HUES48 (cell line): ENCODE results near the gene TMEM150A.
"Not testable (repeated sequence)": the region's sequence is repeated elsewhere in the genome, so short reads cannot be mapped to it uniquely, and the experiment has no call there.

Source experiments
- H3K27ac ChIP-seq: one replicate; pipeline ENCODE4 v1.7.0; 2013; ENCODE audit warnings: low read depth, low read length, inconsistent platforms
- H3K27me3 ChIP-seq: 2 replicates; pipeline ENCODE4 v1.6.1; 2013; ENCODE audit warnings: mild to moderate bottlenecking, low read length; ENCODE audit not compliant: control insufficient read depth, insufficient read depth
- H3K36me3 ChIP-seq: 2 replicates; pipeline ENCODE4 v1.6.1; 2013; ENCODE audit warnings: low read length; ENCODE audit not compliant: control insufficient read depth, insufficient read depth
- H3K4me1 ChIP-seq: 2 replicates; pipeline ENCODE4 v1.6.1; 2013; ENCODE audit warnings: mild to moderate bottlenecking, low read length; ENCODE audit not compliant: control insufficient read depth, insufficient read depth
- H3K4me3 ChIP-seq: 2 replicates; pipeline ENCODE4 v1.5.1; 2013; ENCODE audit warnings: mild to moderate bottlenecking, low read depth, low read length
- H3K9ac ChIP-seq: 2 replicates; pipeline ENCODE4 v1.6.1; 2013; ENCODE audit warnings: mild to moderate bottlenecking, low read depth, low read length, moderate library complexity
- H3K9me3 ChIP-seq: 2 replicates; pipeline ENCODE4 v1.6.1; 2013; ENCODE audit warnings: low read length; ENCODE audit not compliant: control insufficient read depth, insufficient read depth

Gene TMEM150A

DNA sequence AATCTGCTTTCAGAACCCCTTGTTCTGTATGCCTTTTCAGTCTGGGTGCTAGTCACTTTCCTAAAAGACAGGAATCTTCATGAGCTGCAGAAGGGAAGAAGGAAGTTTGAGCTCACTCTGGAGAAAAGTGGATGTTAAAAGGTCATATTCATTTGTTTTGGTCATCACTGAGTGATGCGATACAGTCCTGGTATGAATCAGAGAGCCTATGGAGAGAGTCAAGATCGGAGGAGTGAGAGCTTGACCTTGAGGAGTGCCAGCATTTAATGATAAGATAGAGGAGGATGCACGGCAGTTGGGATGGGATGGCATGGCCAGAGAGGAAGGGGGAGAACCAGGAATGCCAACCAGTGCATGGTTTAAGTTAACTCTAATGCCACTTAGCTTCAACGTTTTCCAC is 33.1 kb upstream of the TMEM150A start:
- H3K27me3 ChIP-seq, result no peaks in the 10 kb centered on the region
- H3K4me3 ChIP-seq, result no peak overlapping the region
- no peaks in the 10 kb centered on the region for H3K4me1 ChIP-seq
- H3K9me3 ChIP-seq, result no peaks in the 10 kb centered on the region
- H3K36me3 ChIP-seq, result peaks cover 94% of the 10 kb centered on the region
- no peak overlapping the region for H3K9ac ChIP-seq
- H3K27ac ChIP-seq, result no peak overlapping the region

GRCh38 chr2:85635011-85635410 is 32.5 kb upstream of the TMEM150A start:
- Histone ChIP-seq H3K4me3 (no peak overlapping the region), H3K4me1 (no peaks in the 10 kb centered on the region), H3K27ac (no peak overlapping the region), H3K9me3 (no peaks in the 10 kb centered on the region), H3K36me3 (peaks cover 94% of the 10 kb centered on the region), H3K9ac (no peak overlapping the region), H3K27me3 (no peaks in the 10 kb centered on the region)

GRCh38 chr2:85631316-85631715 is 28.8 kb upstream of the TMEM150A start:
- no peak overlapping the region for H3K4me3 ChIP-seq
- H3K9me3 ChIP-seq, result no peaks in the 10 kb centered on the region
- H3K9ac ChIP-seq, result no peak overlapping the region
- H3K27me3 ChIP-seq, result no peaks in the 10 kb centered on the region
- H3K27ac ChIP-seq, result no peak overlapping the region
- H3K36me3 ChIP-seq, result peaks cover 93% of the 10 kb centered on the region
- no peaks in the 10 kb centered on the region for H3K4me1 ChIP-seq

GRCh38 chr2:85628658-85629057 is 26.2 kb upstream of the TMEM150A start:
- H3K36me3 ChIP-seq, result peaks cover 97% of the 10 kb centered on the region
- no peaks in the 10 kb centered on the region for H3K27me3 ChIP-seq
- H3K27ac ChIP-seq, result no peak overlapping the region
- H3K4me1 ChIP-seq, result no peaks in the 10 kb centered on the region
- H3K9ac ChIP-seq, result no peak overlapping the region
- no peaks in the 10 kb centered on the region for H3K9me3 ChIP-seq
- H3K4me3 ChIP-seq, result no peak overlapping the region

GRCh38 chr2:85623991-85624390 is 21.5 kb upstream of the TMEM150A start:
- H3K4me3 ChIP-seq, result no peak overlapping the region
- no peaks in the 10 kb centered on the region for H3K9me3 ChIP-seq
- H3K27me3 ChIP-seq, result no peaks in the 10 kb centered on the region
- no peak overlapping the region for H3K27ac ChIP-seq
- no peaks in the 10 kb centered on the region for H3K4me1 ChIP-seq
- no peak overlapping the region for H3K9ac ChIP-seq
- peaks cover 92% of the 10 kb centered on the region for H3K36me3 ChIP-seq

GRCh38 chr2:85621338-85621737 is 18.8 kb upstream of the TMEM150A start:
- Histone ChIP-seq H3K27me3 (no peaks in the 10 kb centered on the region), H3K4me1 (no peaks in the 10 kb centered on the region), H3K9ac (no peak overlapping the region), H3K27ac (no peak overlapping the region), H3K4me3 (no peak overlapping the region), H3K36me3 (peaks cover 70% of the 10 kb centered on the region), H3K9me3 (no peaks in the 10 kb centered on the region)

DNA sequence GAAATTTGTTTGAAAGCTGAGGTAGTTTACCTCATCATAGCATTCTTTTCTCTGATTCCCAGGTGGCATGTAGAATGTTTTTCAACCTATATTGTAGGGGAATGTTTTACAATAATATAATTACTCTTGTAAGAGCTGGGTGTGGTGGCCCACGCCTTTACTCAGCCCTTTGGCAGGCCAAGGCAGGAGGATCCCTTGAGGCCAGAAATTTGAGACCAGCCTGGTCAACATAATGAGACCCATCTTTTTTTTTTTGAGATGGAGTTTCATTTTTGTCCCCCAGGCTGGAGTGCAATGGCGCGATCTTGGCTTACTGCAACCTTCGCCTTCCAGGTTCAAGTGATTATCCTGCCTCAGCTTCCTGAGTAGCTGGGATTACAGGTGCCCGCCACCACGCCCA is 17.1 kb upstream of the TMEM150A start:
- peaks cover 54% of the 10 kb centered on the region for H3K36me3 ChIP-seq

DNA sequence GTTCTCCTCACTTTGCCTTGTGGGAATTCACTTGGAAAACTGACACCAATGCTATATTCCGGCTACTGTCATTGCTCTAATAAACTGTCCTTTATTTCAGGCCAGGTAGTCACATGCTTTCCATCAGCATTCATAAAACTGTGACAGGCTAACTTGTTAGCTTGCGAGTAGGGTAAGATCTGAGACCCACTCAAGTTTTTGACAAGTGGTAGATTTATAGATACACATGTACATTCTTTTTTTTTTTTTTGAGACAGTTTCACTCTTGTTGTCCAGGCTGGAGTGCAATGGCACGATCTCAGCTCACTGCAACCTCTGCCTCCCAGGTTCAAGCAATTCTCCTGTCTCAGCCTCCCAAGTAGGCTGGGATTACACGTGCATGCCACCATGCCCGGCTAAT is 15.2 kb upstream of the TMEM150A start:
- H3K27me3 ChIP-seq, H3K27ac ChIP-seq, H3K4me3 ChIP-seq, H3K4me1 ChIP-seq, H3K9me3 ChIP-seq, H3K9ac ChIP-seq: not testable (repeated sequence)
- peaks cover 35% of the 10 kb centered on the region for H3K36me3 ChIP-seq

More for the DNA sequence above, 17.1 kb upstream of the TMEM150A start:
- Histone ChIP-seq H3K4me1 (no peaks in the 10 kb centered on the region), H3K27me3 (no peaks in the 10 kb centered on the region), H3K4me3 (no peak overlapping the region), H3K9me3 (no peaks in the 10 kb centered on the region), H3K27ac (no peak overlapping the region), H3K9ac (no peak overlapping the region)

GRCh38 chr2:85615413-85615728 is 12.9 kb upstream of the TMEM150A start:
- Histone ChIP-seq H3K4me3 (peak overlapping the region; percentile 92; the same call in 1 of the 2 replicates), H3K9ac (no peak overlapping the region), H3K27ac (no peak overlapping the region), H3K36me3 (peaks cover 17% of the 10 kb centered on the region), H3K4me1 (no peaks in the 10 kb centered on the region), H3K9me3 (no peaks in the 10 kb centered on the region), H3K27me3 (no peaks in the 10 kb centered on the region)

DNA sequence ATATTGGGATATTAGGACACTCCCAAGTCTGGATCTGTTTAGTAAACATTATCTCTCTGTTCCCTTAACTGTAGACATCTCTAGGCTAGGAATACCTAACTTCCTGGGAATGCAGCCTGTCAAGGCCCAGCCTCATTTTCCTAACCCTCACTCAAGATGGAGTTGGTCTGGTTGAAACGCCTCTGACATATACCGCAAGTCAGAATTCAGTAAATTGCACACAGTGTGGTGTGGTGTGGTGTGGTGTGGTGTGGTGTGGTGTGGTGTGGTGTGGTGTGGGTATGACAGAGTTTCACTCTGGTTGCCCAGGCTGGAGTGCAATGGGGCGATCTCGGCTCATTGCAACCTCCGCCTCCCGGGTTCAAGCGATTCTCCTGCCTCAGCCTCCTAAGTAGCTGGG is 12.3 kb upstream of the TMEM150A start:
- H3K9ac ChIP-seq, H3K27ac ChIP-seq, H3K4me3 ChIP-seq, H3K4me1 ChIP-seq, H3K9me3 ChIP-seq, H3K27me3 ChIP-seq: not testable (repeated sequence)
- peaks cover 15% of the 10 kb centered on the region for H3K36me3 ChIP-seq

- Histone ChIP-seq H3K27me3 (no peaks in the 10 kb centered on the region), H3K9ac (no peak overlapping the region), H3K9me3 (no peaks in the 10 kb centered on the region), H3K4me1 (no peaks in the 10 kb centered on the region), H3K36me3 (peaks cover 13% of the 10 kb centered on the region), H3K27ac (no peak overlapping the region), H3K4me3 (no peak overlapping the region)
These were observed 11.4 kb upstream of the TMEM150A start for GRCh38 chr2:85613717-85614515.
